K562 (cell line): ENCODE results near the gene PTPRT. TPM values are rescaled to one million over a fixed set of nuclear protein-coding genes. Genes with fewer than 3 reads are reported as not detected.

Experiments
- ATAC-seq: fragments of 200-7000 bp; cut with Tn5 transposase; 3 replicates; pipeline ENCODE4 v1.9.1; 2020; ENCODE audit warnings: moderate library complexity
- BruUV-seq: library from RNA; stranded (reverse); fragments of 400-500 nt; replicated peaks from 2 replicates; lab custom pipeline; 2021; lab: Mats Ljungman, UMichigan
- CTCF ChIA-PET: fragments of 300-600 bp; formaldehyde crosslinking; extraction: SDS; loops from one replicate; lab custom pipeline; 2021; ENCODE audit warnings: low intra/inter-chr PET ratio; lab: Yijun Ruan, JAX
- POLR2A ChIA-PET: fragments of 300-600, 350-650 bp; sonication (Branson Sonifier 250); formaldehyde crosslinking; extraction: SDS; loops from one replicate; lab custom pipeline; 2021; ENCODE audit warnings: antibody characterized with exemption, inconsistent platforms; lab: Yijun Ruan, JAX
- DNase-seq, 4 experiments: peaks; one replicate each; pipeline versions ENCODE4 v3.0.0 to v3.0.0-alpha.2; 2011 to 2018; ENCODE audit warnings: low spot score in 3 of 4, mixed read lengths in 3 of 4; ENCODE audit errors: extremely low read depth in 1 of 4
- FAIRE-seq: peaks from 2 replicates; lab custom pipeline; 2011; peaks lifted over from hg19 to GRCh38; lab: Jason Lieb, UNC
- H2AFZ ChIP-seq: 2 replicates; pipeline ENCODE4 v1.6.0; 2011; ENCODE audit warnings: low read depth, low read length, control low read depth, inconsistent platforms
- H3K27ac ChIP-seq: fragments of 200-600 bp; 3 replicates; pipeline ENCODE4 v1.8.0; 2011; ENCODE audit warnings: low read depth, mild to moderate bottlenecking, control low read depth, inconsistent platforms, low read length, moderate library complexity, mixed read lengths; ENCODE audit errors: extremely low read depth
- H3K27me3 ChIP-seq, 2 experiments: fragments of 300-600 bp in 1 of 2; 2 replicates in 1 of 2; 3 replicates in 1 of 2; pipeline versions ENCODE4 v1.6.0 to v1.8.0; 2011; ENCODE audit warnings: inconsistent platforms in 2 of 2, low read length in 2 of 2, mild to moderate bottlenecking in 1 of 2, mixed read lengths in 1 of 2, moderate library complexity in 1 of 2; ENCODE audit not compliant: control insufficient read depth in 2 of 2, insufficient read depth in 2 of 2
- H3K36me3 ChIP-seq: fragments of 300-600 bp; 3 replicates; pipeline ENCODE4 v1.8.0; 2011; ENCODE audit warnings: mild to moderate bottlenecking, low read length, inconsistent platforms; ENCODE audit not compliant: control insufficient read depth, insufficient read depth
- H3K4me1 ChIP-seq, 2 experiments: fragments of 200-600 bp in 1 of 2; replicated peaks in 1 of 2; 2 replicates in 1 of 2; 3 replicates in 1 of 2; pipeline versions ENCODE4 v1.5.1 to v1.8.0; 2011; ENCODE audit warnings: inconsistent platforms in 2 of 2, low read length in 2 of 2, mild to moderate bottlenecking in 1 of 2, mixed read lengths in 1 of 2, moderate library complexity in 1 of 2; ENCODE audit not compliant: control insufficient read depth in 2 of 2, insufficient read depth in 2 of 2
- H3K4me2 ChIP-seq: 2 replicates; pipeline ENCODE4 v1.6.1; 2011; ENCODE audit warnings: low read length, control low read depth, inconsistent platforms, mixed read lengths; ENCODE audit not compliant: insufficient read depth
- H3K4me3 ChIP-seq: fragments of 200-600 bp; sonication (generic), shearing (Covaris generic); 2 replicates; pipeline ENCODE4 v1.5.1; 2016; ENCODE audit warnings: control low read depth, inconsistent platforms
- H3K79me2 ChIP-seq: fragments of 200-600 bp; 3 replicates; pipeline ENCODE4 v1.8.0; 2011; ENCODE audit warnings: low read length, inconsistent platforms; ENCODE audit not compliant: control insufficient read depth, insufficient read depth
- H3K9ac ChIP-seq, 2 experiments: 2 replicates each; pipeline versions ENCODE4 v1.6.0 to v1.6.1; 2011; ENCODE audit warnings: low read depth in 2 of 2, low read length in 2 of 2, control low read depth in 1 of 2, inconsistent platforms in 1 of 2, mild to moderate bottlenecking in 1 of 2, mixed read lengths in 1 of 2; ENCODE audit not compliant: insufficient read depth in 1 of 2
- H3K9me1 ChIP-seq: one replicate; pipeline ENCODE4 v1.6.0; 2011; ENCODE audit warnings: inconsistent platforms, mild to moderate bottlenecking, low read length, moderate library complexity; ENCODE audit not compliant: control insufficient read depth, insufficient read depth
- H3K9me3 ChIP-seq: replicated peaks from 2 replicates; pipeline ENCODE4 v1.5.1; 2011; ENCODE audit warnings: low read depth, low read length, inconsistent platforms; ENCODE audit not compliant: control insufficient read depth, insufficient read depth
- H4K20me1 ChIP-seq: replicated peaks from 2 replicates; pipeline ENCODE4 v1.6.1; 2011; ENCODE audit warnings: low read length, inconsistent platforms, mixed read lengths; ENCODE audit not compliant: control insufficient read depth, insufficient read depth
- GABPA ChIP-seq: fragments of 200-800 bp; sonication (Bioruptor generic); conservative IDR thresholded peaks from 2 replicates; pipeline ENCODE4 v1.6.1; 2016; ENCODE audit warnings: low read depth, missing genetic modification characterization, missing compliant biosample characterization
- ILF3 ChIP-seq: fragments of 450-650 bp; IDR thresholded peaks from 2 replicates; pipeline ENCODE4 v1.6.1; 2018; ENCODE audit warnings: antibody characterized with exemption, mild to moderate bottlenecking, moderate library complexity, borderline replicate concordance
- PURB ChIP-seq: sonication (generic); formaldehyde crosslinking; IDR thresholded peaks from 2 replicates; pipeline ENCODE4 v1.9.0; 2021; ENCODE audit warnings: low read depth, mild to moderate bottlenecking, missing genetic modification reagents
- ZKSCAN8 ChIP-seq: fragments of 200-800 bp; sonication (Bioruptor generic); IDR thresholded peaks from 2 replicates; pipeline ENCODE4 v1.6.1; 2016; ENCODE audit warnings: missing genetic modification characterization, missing compliant biosample characterization
- WGBS: fragments of 100-300 bp; shearing (Covaris generic); methylation state at CpG from one replicate; pipeline ENCODE4 v1.1.6; 2016; ENCODE audit warnings: low coverage, mixed read lengths; ENCODE audit not compliant: insufficient coverage; ENCODE audit errors: missing lambda C conversion rate; 5-methylcytosine and 5-hydroxymethylcytosine counted together
- in situ Hi-C: fragments of 300-500 bp; cut with MboI; formaldehyde crosslinking; loops from 4 replicates; pipeline ENCODE4 v1.15.0; 2018; ENCODE audit warnings: inconsistent platforms, mixed read lengths
- intact Hi-C: fragments of 100-400 bp; cut with micrococcal nuclease; formaldehyde crosslinking; loops from 2 replicates; pipeline ENCODE4 v1.14.2; 2022
- polyA plus RNA-seq, 8 experiments: library from polyadenylated mRNA; depleted of rRNA in 4 of 8; stranded (reverse) in 5 of 8; unstranded in 3 of 8; fragments of >200 nt; fragmentation: Nextera tagmentation in 2 of 8; fragmentation: Illumina TruSeq in 1 of 8; extraction: Ambion mirVana in 2 of 8; extraction: Trizol in 1 of 8; gene quantifications; 2 replicates each; pipeline versions ENCODE4 v1.2.1 to v1.2.3, GENCODE V29; 2011 to 2014; ENCODE audit warnings: inconsistent platforms in 1 of 8, missing spikeins in 1 of 8
- total RNA-seq, 7 experiments: library from RNA; depleted of rRNA in 6 of 7; stranded (reverse); fragments of >200 nt in 6 of 7; fragmentation: Illumina TruSeq in 2 of 7; extraction: Trizol in 2 of 7; gene quantifications; 2 replicates each; pipeline versions ENCODE4 v1.2.1 to v1.2.3, GENCODE V29; 2011 to 2021; ENCODE audit warnings: low replicate concordance in 1 of 7
- TF ChIP-seq, protein P1 (sequence below): fragments of 200-600 bp; sonication (generic); IDR thresholded peaks from one replicate; pipeline ENCODE4 v1.6.1; 2012; ENCODE audit warnings: mild to moderate bottlenecking, low read depth, low read length, inconsistent platforms
- TF ChIP-seq, protein P2 (sequence below): sonication (generic); formaldehyde crosslinking; IDR thresholded peaks from 2 replicates; pipeline ENCODE4 v1.8.1; 2023; ENCODE audit warnings: mild to moderate bottlenecking, missing genetic modification reagents
- TF ChIP-seq, protein P3 (sequence below): IDR thresholded peaks from 3 replicates; pipeline ENCODE4 v1.6.1; 2011; ENCODE audit warnings: borderline replicate concordance, mild to moderate bottlenecking; ENCODE audit not compliant: insufficient read length, insufficient read depth

PTPRT gene
- total and polyA plus RNA-seq, 9 of the 15 experiments (the other 6 are each of a cell fraction or from before 2014, with no cell fraction given) = not detected

DNA sequence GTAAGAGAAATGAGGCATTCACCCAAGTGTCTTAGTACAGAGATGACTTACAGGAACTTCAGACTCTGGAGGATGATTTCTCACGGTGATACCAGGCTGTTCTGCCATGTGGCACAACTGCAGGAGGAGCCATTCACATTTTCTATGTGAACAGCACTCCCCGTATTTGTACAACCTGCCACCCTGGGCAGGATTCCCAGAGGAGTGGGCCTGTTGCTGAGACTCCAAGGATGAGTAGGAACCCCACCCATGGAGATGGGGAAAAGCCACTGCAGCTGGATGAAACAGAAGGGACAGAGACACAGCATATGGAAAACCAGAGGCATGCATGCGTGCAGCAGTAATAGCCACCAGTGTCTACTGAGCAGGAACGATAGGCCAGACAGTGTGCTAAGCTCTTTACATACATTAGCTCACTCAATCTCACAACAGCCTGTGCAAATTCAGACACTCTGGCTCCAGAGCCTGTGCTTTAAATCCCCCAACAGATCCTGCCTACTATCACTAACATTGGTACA is 48.0 kb upstream of the PTPRT start:
- no peak for ATAC-seq
- no peaks in the 10 kb centered on the region for H3K36me3 ChIP-seq
- no peaks in the 10 kb centered on the region for H3K4me1 ChIP-seq
- ChIA-PET POLR2A (interaction anchor here (0.6 kb wide), 1 partner anchor 106 kb away, joined by 3 read pairs; no protein-coding TSS in a partner anchor), CTCF (no interaction called here)
- no TSS peak for BruUV-seq
- H4K20me1 ChIP-seq = no peaks in the 10 kb centered on the region
- H3K27ac ChIP-seq = no peak overlapping the region
- H3K27me3 ChIP-seq = no peaks in the 10 kb centered on the region; a peak in 1 of 5 replicates
- intact Hi-C loops = no loop called here
- H3K9ac ChIP-seq = no peak overlapping the region
- H3K9me1 ChIP-seq = no peaks in the 10 kb centered on the region
- H2AFZ ChIP-seq = no peak overlapping the region
- DNase-seq = no peak
- no peak for FAIRE-seq
- 0% methylated on average over 4 of the region's 4 CpGs for WGBS
- H3K4me2 ChIP-seq = no peak overlapping the region
- in situ Hi-C loops = no loop called here
- no peaks in the 10 kb centered on the region for H3K9me3 ChIP-seq
- H3K4me3 ChIP-seq = no peak overlapping the region
- no peaks in the 10 kb centered on the region for H3K79me2 ChIP-seq
- TF ChIP-seq, protein P1, sequence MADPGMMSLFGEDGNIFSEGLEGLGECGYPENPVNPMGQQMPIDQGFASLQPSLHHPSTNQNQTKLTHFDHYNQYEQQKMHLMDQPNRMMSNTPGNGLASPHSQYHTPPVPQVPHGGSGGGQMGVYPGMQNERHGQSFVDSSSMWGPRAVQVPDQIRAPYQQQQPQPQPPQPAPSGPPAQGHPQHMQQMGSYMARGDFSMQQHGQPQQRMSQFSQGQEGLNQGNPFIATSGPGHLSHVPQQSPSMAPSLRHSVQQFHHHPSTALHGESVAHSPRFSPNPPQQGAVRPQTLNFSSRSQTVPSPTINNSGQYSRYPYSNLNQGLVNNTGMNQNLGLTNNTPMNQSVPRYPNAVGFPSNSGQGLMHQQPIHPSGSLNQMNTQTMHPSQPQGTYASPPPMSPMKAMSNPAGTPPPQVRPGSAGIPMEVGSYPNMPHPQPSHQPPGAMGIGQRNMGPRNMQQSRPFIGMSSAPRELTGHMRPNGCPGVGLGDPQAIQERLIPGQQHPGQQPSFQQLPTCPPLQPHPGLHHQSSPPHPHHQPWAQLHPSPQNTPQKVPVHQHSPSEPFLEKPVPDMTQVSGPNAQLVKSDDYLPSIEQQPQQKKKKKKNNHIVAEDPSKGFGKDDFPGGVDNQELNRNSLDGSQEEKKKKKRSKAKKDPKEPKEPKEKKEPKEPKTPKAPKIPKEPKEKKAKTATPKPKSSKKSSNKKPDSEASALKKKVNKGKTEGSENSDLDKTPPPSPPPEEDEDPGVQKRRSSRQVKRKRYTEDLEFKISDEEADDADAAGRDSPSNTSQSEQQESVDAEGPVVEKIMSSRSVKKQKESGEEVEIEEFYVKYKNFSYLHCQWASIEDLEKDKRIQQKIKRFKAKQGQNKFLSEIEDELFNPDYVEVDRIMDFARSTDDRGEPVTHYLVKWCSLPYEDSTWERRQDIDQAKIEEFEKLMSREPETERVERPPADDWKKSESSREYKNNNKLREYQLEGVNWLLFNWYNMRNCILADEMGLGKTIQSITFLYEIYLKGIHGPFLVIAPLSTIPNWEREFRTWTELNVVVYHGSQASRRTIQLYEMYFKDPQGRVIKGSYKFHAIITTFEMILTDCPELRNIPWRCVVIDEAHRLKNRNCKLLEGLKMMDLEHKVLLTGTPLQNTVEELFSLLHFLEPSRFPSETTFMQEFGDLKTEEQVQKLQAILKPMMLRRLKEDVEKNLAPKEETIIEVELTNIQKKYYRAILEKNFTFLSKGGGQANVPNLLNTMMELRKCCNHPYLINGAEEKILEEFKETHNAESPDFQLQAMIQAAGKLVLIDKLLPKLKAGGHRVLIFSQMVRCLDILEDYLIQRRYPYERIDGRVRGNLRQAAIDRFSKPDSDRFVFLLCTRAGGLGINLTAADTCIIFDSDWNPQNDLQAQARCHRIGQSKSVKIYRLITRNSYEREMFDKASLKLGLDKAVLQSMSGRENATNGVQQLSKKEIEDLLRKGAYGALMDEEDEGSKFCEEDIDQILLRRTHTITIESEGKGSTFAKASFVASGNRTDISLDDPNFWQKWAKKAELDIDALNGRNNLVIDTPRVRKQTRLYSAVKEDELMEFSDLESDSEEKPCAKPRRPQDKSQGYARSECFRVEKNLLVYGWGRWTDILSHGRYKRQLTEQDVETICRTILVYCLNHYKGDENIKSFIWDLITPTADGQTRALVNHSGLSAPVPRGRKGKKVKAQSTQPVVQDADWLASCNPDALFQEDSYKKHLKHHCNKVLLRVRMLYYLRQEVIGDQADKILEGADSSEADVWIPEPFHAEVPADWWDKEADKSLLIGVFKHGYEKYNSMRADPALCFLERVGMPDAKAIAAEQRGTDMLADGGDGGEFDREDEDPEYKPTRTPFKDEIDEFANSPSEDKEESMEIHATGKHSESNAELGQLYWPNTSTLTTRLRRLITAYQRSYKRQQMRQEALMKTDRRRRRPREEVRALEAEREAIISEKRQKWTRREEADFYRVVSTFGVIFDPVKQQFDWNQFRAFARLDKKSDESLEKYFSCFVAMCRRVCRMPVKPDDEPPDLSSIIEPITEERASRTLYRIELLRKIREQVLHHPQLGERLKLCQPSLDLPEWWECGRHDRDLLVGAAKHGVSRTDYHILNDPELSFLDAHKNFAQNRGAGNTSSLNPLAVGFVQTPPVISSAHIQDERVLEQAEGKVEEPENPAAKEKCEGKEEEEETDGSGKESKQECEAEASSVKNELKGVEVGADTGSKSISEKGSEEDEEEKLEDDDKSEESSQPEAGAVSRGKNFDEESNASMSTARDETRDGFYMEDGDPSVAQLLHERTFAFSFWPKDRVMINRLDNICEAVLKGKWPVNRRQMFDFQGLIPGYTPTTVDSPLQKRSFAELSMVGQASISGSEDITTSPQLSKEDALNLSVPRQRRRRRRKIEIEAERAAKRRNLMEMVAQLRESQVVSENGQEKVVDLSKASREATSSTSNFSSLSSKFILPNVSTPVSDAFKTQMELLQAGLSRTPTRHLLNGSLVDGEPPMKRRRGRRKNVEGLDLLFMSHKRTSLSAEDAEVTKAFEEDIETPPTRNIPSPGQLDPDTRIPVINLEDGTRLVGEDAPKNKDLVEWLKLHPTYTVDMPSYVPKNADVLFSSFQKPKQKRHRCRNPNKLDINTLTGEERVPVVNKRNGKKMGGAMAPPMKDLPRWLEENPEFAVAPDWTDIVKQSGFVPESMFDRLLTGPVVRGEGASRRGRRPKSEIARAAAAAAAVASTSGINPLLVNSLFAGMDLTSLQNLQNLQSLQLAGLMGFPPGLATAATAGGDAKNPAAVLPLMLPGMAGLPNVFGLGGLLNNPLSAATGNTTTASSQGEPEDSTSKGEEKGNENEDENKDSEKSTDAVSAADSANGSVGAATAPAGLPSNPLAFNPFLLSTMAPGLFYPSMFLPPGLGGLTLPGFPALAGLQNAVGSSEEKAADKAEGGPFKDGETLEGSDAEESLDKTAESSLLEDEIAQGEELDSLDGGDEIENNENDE = no peak
- TF ChIP-seq ZKSCAN8 (CRISPR knock-in tag) (no peak), ILF3 (no peak), GABPA (tag) (no peak), PURB (CRISPR knock-in tag) (no peak)
- TF ChIP-seq, protein P2, sequence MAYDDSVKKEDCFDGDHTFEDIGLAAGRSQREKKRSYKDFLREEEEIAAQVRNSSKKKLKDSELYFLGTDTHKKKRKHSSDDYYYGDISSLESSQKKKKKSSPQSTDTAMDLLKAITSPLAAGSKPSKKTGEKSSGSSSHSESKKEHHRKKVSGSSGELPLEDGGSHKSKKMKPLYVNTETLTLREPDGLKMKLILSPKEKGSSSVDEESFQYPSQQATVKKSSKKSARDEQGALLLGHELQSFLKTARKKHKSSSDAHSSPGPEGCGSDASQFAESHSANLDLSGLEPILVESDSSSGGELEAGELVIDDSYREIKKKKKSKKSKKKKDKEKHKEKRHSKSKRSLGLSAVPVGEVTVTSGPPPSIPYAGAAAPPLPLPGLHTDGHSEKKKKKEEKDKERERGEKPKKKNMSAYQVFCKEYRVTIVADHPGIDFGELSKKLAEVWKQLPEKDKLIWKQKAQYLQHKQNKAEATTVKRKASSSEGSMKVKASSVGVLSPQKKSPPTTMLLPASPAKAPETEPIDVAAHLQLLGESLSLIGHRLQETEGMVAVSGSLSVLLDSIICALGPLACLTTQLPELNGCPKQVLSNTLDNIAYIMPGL (CRISPR knock-in tag) = no peak
- TF ChIP-seq, protein P3, sequence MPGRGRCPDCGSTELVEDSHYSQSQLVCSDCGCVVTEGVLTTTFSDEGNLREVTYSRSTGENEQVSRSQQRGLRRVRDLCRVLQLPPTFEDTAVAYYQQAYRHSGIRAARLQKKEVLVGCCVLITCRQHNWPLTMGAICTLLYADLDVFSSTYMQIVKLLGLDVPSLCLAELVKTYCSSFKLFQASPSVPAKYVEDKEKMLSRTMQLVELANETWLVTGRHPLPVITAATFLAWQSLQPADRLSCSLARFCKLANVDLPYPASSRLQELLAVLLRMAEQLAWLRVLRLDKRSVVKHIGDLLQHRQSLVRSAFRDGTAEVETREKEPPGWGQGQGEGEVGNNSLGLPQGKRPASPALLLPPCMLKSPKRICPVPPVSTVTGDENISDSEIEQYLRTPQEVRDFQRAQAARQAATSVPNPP = no peak
